GM20431 (cell line): ENCODE data around the gene THAP8.

Experiments
- in situ Hi-C: fragments of 300-500 bp; cut with MseI, MboI; formaldehyde crosslinking; loops from one replicate; pipeline ENCODE4 v1.15.0; 2020; ENCODE audit warnings: low sequenced_read_pairs; ENCODE audit not compliant: unreplicated experiment

The THAP8 gene

DNA sequence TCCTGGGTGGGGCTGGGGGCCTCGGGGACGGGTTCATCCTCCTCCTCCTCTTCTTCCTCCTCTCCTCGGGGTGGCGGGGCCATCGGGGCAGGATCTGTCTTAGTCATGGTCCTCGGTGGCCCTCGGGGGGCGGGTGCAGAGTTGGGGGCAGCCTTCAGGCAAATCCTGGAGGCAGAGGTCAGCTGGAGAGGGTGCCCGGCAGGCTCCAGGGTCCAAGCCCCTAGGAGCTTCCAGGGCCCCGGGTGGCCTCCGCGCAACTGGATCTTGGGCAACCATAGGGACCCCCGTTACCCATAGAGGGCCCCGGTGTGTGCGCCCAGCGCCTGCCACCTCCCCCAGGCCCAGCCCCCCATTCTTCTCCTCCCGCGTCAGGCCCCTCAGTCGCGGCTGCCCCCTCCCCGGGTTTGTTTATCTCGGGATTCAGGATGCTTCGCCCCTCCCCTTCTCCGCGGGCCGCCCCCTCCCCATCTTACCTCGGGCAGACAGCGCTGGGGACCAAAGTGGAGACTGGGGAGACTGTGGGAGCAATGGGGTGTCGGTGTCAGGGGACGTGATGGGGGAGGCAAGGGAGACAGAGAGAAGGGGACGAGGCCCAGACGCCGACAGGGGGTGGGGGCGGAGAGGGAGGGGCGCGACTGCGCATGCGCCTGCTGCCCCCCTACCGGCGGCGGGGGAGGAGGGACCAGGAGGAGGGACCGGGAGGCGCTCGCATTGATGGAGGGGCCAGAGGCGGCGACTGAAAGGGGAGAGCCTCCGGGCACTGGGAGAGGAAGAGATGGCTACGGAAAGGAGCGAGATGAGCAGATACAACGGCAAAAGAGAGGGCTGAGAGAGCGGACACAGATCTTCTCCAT lies 21.6 kb downstream of the THAP8 start, which contains the start of gene CLIP3:
Gene CLIP3, minus strand, starts transcription at position 623 of the 854 bp plus-strand sequence. Its CDS starts 516 bp downstream, at position 107.
- in situ Hi-C loops: no loop called here

DNA sequence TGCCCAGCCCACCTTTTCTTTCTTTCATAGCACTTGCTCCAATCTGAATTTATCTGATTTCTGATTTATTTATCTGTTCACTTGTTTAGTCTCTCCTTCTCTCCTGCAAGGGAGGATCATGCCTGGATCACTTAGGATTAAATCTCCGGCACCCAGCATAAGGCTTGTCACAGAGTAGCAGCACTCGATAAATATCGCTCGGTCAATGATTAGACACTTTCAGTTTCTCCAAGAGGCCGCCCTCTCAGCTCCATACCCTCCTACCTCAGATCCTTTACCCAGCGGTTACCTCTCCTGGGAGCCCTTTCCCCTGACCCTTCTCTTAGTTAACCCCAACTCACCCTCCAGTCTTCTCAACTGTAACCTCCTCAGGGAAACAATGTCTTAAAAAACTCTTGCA lies 22.8 kb downstream of the THAP8 start:
- in situ Hi-C loops: no loop called here

DNA sequence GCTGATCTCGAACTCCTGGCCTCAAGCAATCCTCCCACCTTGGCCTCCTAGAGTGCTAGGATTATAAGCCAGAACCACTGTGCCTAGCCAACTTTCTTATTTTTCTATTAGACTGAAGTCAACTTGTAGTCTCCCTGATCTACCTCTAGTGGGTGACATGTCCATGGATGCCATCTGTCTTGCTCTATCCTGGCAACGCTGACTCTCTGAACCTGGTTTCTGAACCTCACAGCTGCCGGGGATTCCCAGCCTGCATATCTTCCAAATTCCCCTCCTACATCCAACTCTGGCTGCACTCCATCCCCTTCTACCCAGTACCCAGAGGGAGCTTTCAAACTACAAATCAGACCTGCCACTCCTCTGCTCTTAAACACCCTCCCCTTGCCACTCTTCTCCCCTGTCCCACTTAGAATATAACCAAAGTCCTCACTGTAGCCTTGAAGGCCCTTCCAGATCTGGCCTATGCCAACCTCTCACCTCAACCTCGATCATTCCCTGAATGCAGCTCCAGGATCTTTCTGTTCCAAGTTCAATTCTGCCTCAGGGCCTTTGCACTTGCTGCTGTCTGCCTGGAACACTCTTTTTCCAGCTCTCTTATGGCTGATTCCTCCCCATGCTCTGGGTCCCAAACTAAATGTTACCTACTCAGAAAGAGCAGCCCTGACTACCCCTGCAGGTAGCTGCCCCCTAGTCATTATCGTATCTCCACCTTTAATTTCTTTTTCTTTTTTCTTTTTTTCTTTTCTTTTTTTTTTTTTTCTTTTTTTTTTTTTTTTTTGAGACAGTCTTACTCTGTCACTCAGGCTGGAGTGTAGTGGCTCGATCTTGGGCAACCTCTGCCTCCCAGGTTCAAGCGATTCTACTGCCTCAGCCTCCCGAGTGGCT lies 23.6 kb downstream of the THAP8 start:
- in situ Hi-C loops: no loop called here

DNA sequence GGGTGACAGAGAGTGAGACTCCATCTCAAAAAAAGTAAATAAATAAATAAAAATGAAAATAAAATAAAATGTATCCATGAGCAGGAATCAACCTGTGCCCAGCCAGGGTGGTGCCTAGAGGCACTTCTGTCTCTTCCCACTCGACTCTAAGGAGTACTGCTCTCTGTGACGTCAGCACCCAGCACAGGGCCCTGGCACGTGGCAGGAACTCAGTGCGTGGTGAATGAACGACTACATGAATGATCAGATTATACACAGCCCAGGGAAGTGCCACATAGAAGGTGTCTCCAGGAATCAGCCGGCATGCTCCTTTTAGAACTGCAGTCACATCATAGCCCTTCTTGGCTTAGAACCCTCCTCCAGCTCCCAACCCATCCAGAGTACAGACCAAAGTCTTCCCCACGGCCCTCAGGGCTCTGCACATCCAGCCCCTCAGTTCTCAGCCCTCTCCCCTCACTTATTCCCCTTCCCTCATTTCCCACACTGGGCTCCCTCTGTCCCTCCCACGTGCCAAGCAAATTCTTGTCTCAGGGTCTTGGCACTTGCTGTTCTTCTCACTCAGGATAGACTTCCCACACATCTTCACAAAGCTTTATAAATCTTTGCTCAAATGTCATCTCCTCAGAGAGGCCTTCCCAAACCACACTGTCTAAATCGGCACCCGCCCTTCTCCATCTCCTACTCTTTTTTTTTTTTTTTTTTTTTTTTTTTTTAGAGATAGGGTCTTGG lies 25.6 kb downstream of the THAP8 start:
- in situ Hi-C loops: no loop called here

DNA sequence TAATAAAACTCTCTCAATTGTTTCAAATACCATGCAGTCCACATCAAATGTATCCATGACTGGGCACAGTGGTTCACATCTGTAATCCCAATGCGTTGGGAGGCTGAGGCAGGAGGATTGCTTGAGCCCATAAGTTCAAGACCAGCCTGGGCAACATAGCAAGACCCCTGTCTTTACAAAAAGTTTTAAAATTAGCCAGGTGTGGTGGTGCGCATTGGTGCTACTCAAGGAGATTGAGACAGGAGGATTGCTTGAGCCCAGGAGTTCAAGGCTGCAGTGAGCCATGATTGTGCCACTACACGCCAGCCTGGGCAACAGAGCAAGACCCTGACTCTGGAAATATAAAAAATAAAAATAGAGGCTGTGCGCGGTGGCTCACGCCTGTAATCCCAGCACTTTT lies 26.4 kb downstream of the THAP8 start:
- in situ Hi-C loops: no loop called here

DNA sequence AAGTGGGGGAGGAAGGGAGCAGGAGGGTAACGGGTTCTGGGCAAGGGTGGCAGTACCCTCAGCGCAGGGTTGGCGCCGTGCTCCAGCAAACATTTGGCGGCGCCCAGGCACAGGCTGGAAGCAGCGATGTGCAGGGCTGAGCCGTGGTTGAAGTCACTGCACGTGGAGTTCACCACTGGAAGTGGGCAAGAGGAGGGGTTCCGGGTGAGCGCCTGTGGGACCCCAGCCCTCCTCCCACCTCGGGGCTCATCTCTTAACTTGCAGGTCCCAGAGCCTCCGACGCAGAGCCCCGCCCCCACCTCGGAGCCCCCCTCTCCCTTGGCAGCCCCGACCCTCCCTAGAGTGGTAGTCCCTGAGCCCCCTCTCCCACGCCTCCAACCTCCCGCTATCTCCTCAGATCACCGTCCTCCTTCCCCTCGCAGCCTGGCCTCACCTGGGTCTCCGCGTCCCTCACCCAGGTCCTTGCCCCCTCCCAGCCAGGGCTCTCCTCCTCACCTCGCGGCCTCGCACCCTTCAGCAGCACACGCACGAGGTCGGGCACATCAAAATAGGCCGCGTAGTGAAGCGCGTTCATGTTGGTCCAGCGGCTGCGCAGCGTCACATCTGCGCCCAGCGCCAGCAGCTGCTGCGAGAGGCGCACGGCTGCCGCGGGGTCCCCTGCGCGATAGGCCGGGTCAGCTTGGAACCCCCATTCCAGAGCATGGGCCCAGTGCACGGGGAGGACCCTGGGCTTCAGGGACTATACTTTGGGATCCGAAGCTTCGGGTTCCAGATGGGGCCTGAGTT lies 27.8 kb downstream of the THAP8 start:
- in situ Hi-C loops: no loop called here

DNA sequence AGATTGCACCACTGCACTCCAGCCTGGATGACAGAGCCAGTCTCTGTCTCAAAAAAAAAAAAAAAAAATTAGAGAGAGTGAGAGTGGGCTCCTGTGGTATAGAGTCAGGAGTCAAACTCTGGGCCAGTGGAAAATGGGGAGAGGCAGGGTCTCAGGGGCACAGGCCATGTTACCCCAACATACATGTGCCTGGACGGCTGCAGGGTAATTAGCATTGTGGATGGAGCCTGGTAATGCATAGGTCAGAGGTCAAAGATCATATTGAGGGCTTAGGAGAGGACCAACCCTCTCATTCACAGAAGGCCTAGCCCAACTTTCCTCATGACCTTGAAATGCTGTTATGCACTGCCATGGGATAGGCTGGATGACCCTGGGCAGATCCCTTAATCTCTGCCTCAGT lies 28.5 kb downstream of the THAP8 start:
- in situ Hi-C loops: no loop called here

DNA sequence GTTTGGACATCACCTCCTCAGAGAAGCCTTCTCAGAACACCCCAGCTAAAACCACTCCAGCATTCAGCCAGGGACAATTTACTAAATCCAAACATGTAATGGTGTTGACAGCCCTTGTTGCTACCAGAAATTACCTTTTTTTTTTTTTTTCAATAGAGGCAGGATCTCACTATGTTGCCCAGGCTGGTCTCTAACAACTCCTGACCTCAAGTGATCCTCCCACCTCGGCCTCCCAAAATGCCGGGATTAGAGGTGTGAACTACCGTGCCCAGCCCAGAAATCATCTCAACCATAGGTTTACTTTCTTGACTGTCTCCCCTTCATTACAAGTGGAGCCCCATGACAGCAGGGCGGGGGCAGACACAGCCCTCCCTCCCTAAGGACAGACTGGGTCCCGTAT lies 30.7 kb downstream of the THAP8 start:
- in situ Hi-C loops: no loop called here

DNA sequence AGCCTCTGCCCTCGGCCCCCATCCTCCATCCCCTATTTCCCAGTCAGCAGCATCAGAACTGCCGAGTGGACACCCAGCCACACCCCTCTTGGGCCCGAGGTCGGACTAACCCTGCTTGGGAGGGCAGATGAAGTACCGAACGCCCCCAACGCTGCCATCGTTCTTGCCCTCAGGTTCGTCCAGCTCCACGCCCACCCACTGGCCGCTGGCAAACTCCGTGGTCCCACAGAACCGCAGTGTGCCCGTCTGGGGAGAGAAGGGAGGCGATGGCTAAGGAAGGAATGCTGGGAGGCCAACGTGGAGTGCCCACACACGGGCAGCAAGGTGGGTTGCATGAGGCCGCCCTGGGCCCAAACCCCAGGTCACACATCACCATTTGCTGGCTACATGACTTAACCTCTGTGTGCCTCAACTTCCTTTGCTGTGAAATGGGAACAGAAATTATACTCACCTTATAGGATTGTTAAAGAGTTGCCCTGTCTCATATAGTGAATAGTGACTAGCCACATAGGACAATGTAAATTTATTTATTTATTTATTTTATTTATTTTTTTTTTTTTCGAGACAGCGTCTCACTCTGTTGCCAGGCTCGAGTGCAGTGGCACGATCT lies 34.9 kb downstream of the THAP8 start:
- in situ Hi-C loops: no loop called here

DNA sequence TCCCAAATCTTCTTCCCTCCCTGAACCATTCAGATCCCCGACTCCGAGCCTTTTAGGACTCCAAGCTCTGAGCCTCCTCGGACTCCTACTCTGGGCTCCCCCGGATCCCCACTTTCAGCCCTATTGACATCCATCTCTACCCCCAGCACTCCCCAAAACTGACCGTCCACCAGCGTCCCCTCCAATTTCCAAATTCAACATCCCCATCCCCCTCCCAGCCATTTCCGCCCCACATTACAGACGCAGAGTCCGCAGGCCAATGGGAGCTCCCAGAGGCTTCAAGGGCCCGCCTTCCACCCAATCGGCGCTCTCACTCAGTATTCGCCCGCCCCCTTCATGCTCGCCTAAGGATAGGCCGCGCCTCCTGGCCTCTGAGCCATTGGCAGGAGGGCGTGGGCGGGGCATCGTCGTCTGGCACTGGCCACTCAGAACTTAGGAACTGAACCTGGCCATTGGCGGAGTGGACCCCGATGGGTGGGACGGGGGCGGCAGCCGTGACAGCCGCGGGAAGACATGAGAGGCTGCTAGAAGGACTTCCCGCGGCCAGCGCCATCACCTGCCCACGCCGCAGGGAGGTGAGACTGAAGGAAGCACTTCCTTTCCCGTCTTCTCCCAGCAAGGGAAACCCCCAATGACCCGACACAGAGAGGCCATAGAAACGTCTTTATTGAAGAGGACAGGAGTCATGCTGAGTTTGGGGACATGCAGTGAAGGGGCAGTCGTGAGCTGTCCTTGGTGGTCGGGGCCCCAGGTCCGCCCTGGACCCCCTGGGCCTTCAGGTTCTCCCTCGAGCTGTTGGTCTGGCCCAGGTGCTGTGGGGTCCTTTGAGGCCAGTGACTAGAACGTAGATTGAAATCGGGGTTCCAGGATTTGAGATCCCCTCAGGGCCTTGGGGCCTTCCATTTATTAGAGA lies 39.8 kb downstream of the THAP8 start, which contains the start of gene ALKBH6:
Gene ALKBH6, minus strand, starts transcription at position 202 of the 913 bp plus-strand sequence. CDS start 816 bp downstream, outside the sequence.
- in situ Hi-C loops: no loop called here

DNA sequence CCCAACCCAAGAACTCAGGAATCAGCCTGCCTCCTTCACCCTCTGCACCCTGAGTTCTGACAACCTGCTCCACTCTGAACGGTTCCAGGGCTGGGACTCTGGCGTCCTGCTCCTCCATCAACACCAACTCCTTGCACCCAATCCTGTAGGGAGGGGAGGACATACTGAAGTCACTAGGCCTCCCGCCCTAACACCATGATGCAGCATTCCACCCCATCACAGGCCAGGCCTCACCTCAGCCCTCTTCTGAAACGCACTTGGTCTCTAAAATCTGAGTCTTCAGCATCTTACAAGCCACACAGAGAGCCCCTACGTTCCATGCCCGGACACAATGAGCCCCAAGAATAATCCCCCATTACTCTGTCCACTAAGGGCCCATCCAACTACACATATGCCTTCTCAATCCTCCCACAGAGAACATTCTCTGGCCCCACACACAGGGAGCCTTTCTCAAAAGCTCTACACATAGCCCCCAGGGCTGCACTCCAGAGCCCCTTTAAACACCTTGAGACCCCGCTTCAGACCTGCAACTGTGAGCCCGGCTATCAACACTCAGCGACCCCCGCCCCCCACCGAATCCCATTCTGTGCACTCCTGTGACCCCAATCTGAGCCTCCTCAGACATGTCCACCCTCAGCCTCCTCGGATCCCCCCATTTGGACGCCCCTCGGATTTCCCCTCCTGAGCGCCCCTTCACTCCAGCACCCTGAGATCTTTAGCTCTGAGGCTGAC lies 40.6 kb downstream of the THAP8 start:
- in situ Hi-C loops: no loop called here

DNA sequence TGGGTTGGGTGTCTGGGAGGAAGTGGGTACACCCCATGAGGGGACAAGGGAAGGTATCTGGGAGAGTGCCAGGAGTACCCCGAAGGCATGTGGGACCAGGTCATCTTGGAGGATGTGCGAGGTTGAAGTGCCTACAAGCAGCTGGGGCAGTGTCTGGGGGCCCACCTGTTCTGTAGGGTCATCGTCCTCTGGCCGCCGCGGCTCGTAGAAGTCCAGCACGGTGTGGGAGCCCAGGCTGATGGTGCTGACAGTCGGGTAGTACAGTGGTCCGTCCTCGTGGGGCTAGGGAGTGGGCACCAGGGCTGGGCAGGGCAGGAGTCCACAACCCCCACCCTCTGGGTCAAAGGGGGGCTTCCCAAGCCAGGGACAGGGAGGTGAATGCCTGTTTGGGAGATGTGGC lies 43.7 kb downstream of the THAP8 start:
- in situ Hi-C loops: no loop called here

DNA sequence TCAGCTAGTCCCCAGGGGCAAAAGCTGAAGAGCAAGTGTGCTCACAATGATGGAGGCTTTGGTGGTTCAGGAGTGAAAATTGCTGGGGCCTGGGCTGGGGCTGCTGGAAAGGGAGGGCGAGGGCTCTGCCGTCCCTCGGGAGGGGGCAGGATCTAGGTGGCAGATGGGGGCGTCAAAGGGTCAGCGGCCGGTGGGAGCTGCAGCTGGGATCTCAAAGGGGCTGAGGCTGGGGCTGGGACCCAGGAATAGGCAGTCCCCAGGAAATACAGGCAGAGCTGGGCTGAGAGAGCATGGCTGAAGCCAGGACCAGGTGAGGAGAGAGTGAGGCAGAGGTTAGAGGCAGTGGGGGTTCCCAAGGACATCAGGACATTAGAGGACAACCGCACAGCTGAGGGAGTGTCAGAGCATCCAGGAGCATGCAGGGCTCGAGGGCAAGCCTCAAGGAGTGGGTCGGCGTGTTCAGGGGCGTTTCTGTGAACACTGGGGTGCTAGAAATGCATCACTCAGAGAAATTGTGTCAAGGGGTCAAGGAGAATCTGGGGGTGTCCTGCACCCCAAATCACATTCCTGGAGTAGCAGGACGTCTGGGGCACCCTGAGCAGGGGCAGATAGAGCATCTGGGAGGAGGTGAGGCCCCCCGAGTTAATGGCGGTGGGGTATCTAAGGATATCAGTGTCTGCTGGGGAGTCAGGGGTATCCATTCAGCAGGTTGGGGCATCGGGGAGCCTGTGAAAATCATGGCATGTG lies 44.3 kb downstream of the THAP8 start:
- in situ Hi-C loops: no loop called here

DNA sequence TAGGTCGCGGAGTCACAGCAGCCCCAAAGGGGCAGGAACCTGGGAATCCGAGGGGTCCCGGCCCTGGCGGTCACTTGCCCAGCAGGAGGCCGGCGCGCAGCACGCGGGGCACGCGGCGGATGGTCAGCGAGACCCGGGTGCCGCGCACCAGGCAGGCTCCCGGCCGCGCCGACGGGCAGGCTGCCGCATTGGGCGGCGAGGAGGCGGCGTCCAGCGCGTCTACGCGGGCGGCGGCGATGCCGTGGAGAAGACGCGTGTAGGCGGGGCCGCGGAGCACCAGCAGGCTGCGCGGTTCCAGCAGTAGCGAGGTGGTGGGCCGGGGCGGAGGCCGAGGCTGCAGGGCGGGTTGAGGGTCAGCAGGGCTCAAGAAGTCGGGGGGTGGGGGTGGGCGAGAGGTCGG lies 44.9 kb downstream of the THAP8 start:
- in situ Hi-C loops: no loop called here

DNA sequence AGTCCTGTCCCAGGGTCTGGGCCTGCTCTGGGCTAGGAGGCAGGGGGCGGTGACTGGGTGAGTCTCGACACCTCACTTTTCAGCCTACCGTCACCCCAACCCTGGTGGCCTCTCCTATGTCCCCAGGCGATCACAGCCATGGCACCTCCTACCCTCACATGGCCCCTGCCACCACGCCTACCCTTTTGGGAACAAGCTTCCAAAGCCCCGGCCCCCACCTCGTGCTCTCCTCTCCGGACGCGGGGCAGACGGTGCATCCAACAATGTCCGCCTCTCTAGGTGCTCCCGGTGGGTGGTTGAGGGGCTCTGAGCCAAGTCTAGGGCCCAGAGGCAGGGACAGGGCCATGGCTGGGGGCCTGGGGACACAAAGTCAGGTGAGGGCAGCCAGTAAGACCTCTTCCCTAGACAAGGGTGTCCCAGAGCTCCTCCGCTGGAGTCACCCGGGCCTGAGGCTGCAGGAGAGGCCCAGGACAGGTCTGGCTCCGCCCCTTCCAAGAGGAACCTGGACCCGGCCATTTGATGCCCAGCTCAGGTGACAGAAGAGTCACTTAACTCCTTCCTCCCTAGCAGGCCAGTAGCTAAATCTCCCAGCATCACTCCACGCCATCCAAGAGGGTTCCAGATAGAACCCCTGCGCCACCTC lies 45.6 kb downstream of the THAP8 start, which contains the start of gene SYNE4:
Gene SYNE4, minus strand, starts transcription at position 478 of the 643 bp plus-strand sequence. Its CDS starts 132 bp downstream, at position 346.
- in situ Hi-C loops: no loop called here

DNA sequence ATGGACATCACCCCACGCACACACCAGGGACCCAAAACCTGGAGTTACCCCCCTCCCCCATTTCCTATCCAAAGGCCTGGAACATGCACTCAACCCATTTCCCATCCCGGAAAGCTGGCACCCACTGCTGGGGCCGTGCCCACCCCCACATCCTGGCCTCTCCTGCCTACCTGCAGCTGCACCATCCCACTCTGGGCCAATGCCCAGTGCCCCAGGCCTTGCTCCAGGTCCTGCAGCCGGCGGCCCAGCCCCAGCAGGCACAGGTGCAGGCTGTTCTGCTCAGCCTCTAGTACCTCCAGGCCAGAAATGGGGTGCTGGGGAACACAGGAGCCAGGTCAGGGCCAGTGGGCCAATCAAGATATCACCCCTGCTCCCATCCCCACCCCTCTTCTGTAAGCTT lies 47.1 kb downstream of the THAP8 start:
- in situ Hi-C loops: no loop called here
